Fibroblast of skin of scalp (primary cell): ENCODE data around the gene C19orf47. TPM values are rescaled to one million over a fixed set of nuclear protein-coding genes. Genes with fewer than 3 reads are reported as not detected.

Source experiments
- DNase-seq: peaks from one replicate; pipeline ENCODE4 v3.0.0-alpha.2; 2013
- polyA plus RNA-seq, 2 experiments: library from polyadenylated mRNA; unstranded; fragments of 120-200 nt; gene quantifications; one replicate each; pipeline ENCODE4 v1.2.1, GENCODE V29; 2013; ENCODE audit not compliant: insufficient read length in 2 of 2

The C19orf47 gene, protein sequence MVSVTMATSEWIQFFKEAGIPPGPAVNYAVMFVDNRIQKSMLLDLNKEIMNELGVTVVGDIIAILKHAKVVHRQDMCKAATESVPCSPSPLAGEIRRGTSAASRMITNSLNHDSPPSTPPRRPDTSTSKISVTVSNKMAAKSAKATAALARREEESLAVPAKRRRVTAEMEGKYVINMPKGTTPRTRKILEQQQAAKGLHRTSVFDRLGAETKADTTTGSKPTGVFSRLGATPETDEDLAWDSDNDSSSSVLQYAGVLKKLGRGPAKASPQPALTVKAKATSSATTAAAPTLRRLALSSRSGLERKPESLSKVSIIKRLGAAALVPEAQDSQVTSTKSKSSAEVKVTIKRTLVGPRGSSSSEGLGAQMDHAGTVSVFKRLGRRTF
- polyA plus RNA-seq (2013, experiment 1 of 2; ENCODE audit: insufficient read length): 15.1 TPM
- 13.3 TPM for polyA plus RNA-seq (2013, experiment 2 of 2; ENCODE audit: insufficient read length)

GRCh38 chr19:40348125-40348913 lies at the start of gene C19orf47, which contains the start of gene PLD3:
Gene C19orf47 (minus strand): TSS chr19:40348397. CDS start chr19:40341857, 6,540 bp downstream.
Gene PLD3 (plus strand): TSS chr19:40348695. CDS start chr19:40366484, 17,789 bp downstream.
- peak; percentile 99 for DNase-seq

DNA sequence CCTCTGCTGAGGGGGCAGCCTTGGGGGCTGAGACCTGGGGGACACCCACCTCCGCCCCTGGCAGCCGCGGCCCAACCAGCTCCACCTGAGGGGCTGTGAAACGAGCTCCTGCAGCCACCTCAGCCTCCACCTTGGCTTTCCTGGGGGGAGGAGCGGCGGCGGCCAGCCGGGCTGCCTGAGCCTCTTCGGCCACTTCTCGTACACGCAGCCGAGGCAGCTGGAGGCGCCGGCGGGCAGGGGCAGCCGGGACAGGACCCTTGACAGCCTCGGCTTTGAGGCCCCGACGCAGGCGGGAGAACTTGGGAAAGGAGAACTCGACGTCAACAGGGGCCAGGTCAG lies 49.3 kb upstream of the C19orf47 start:
- DNase-seq: no peak

DNA sequence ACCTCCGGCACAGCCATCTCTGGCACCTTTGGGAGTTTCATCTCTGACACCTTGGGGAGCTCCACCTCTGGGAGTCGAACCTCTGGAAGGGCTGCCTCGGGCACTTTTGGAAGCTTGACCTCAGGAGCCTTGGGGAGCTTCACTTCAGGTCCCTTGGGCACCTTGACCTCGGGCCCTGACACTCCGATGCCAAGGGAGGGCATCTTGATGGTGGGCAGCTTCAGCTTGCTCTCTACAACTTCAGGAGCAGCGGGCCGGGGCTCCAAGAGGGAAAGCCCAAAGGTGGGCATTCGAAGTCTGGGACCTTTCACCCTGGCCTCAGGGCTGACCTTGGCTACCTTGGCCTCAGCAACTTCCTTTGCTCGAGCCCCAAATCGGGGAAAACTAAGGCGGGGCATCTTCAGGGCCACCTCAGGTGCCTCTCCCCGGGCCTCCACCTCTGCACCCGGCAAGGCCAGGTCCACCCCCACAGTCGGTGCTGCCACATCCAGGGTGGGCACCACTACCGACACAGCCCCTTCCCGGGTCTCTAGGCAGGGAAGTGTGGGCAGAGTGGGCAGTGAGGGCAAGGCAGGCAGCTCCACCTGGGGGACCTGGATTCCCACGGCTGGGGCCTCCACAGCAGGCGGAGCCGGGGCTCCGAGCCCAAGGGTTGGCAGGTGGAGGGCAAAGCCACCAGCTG lies 48.8 kb upstream of the C19orf47 start:
- DNase-seq: no peak

DNA sequence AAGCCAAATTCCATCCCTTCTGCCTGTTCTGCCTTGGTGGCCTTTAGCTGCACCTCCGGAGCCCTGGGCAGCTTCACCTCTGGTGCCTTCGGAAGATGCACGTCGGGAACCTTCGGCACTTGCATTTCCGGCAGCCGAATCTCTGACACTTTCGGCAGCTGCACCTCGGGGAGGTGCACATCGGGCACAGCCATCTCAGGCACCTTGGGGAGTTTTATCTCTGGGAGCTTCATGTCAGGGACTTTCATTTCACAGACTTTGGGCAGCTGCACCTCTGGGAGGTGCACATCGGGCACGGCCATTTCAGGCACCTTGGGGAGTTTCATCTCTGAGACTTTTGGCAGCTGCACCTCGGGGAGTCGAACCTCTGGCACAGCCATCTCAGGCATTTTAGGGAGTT lies 47.8 kb upstream of the C19orf47 start:
- no peak for DNase-seq

DNA sequence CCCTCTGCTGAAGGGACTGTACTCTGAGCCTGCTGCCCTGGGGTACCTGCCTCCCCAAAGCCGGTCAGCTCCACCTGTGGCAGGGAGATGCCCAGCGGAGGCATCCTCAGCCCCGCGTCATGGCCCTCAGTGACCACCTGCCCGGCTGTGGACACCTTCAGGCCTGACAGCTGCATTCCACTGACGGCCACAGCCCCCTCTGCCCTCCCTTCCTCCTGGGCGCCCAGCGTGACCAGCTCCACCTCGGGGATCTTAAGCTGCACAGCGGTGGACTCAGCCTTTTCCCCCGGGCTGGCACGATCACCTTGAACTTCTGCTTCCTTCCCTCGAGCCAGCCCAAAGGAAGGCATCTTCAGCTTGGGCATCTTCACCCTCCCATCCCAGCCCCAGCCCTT lies 46.6 kb upstream of the C19orf47 start:
- no peak for DNase-seq

DNA sequence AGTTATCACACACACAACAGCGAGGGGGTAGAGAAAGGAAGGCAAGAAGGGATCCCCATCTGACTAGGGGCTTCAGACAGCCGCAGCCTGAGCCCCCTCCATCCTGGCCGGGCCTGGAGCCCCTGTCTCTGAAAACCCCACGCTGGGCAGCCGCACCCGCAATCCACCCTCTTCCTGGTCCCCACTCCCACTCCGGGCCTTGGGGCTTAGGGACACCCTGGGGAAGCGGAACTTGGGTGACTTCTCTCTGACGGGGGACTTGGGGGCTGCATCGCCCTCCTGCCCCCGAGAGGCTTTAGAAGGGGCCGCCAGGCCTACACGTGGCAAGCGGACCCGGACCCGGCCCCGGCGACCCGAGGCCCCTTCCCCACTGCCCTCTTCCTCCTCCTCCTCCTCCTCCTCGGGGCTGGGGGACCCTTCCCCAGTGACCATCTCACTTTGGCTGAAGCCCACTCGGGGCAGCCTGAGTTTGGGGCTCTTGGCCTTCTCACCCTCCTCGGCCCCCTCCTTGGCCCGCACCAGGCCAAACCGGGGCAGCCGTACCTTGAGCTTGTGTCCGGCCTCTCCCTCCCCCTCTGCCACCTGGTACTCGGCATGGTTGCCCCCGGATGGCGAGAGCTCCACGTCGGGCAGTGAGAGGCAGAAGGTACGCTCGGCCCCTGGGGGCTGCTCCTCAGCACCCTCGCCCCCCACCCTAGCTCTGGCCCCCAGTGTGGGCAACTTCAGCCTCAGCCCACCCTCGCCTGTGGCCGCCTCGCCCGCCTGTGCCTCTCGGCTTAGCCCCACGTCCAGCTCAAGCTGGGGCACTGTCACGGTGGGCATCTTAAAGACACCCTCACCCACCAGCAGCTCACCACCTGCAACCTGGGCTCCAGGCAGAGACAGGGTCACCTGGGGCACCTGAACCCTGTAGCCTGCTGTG lies 46.0 kb upstream of the C19orf47 start:
- no peak for DNase-seq

GRCh38 chr19:40392894-40393517 lies 44.8 kb upstream of the C19orf47 start:
- DNase-seq: no peak

GRCh38 chr19:40392123-40392522 lies 43.9 kb upstream of the C19orf47 start:
- no peak for DNase-seq

- DNase-seq: no peak
Measured at GRCh38 chr19:40390084-40390742, 42.0 kb upstream of the C19orf47 start, which contains the start of gene HIPK4. Gene HIPK4 (minus strand): TSS chr19:40390181. CDS start chr19:40389902, 279 bp downstream.

- DNase-seq: no peak
Measured at GRCh38 chr19:40389404-40390083, 41.3 kb upstream of the C19orf47 start.

- no peak for DNase-seq
Measured at GRCh38 chr19:40388481-40388880, 40.3 kb upstream of the C19orf47 start.

DNA sequence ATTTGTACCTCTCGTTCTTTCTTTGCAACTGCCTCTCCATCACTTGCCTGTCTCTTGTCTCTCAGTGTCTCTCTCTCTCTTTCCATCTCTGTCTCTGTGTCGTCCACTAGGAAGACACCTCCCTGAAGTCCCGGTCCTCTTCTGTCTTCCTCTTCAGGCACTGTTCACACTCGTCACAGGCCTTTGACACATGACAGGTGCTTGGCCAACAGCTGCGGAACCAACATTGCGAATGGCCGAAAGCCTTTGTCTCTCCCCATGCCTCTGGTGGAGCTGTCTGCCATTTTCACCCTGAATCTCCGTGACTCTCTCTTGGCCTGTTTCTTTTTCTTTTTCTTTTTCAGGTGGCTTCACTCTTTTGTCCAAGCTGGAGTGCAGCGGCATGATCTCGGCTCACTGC lies 39.0 kb upstream of the C19orf47 start:
- DNase-seq: no peak

DNA sequence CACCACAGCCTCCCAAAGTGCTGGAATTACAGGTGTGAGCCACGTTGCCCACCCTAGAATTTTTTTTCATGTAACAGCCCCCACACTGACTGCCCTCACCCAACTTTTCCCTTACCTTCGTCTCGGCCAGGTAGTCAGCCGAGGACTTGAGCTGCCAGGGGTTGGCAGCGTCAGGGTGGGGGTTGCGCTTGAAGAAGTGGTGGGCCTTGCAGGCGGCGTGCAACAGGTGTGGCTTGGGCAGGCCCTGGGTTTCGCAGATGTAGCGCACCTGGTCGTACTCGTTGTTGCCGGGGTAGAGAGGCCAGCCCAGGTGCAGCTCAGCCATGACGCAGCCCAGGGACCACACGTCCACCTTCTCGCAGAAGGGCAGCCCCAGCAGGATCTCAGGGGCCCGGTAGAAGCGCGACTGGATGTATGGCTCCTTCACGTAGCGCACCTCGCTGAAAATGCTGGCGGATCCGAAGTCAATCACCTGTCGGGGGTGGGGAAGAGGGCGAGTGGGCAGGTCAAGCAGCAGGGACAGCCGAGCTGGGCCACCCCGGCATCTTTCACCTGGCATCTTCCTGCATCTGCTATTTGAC lies 35.6 kb upstream of the C19orf47 start:
- DNase-seq: no peak

DNA sequence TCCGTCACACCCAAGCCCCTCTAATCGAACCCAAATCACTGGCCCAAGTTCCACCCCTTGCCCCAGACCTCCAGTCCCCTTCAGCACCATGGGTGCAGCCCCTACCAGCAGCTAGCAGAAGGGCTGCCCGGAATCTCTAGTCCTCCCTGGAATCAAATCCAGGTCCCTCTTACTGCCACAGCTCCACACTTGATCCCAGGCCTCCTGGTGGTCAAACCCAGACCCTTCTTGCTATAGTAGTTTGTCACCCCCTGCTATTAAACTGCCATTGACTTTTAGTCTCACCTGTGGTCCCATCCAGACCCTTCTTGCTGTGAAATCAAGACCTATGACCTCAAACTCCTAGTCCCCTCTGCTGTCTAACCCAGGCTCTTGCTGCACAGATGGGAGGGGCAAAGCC lies 33.1 kb upstream of the C19orf47 start:
- DNase-seq: no peak

GRCh38 chr19:40380199-40381037 lies 32.2 kb upstream of the C19orf47 start:
- no peak for DNase-seq

DNA sequence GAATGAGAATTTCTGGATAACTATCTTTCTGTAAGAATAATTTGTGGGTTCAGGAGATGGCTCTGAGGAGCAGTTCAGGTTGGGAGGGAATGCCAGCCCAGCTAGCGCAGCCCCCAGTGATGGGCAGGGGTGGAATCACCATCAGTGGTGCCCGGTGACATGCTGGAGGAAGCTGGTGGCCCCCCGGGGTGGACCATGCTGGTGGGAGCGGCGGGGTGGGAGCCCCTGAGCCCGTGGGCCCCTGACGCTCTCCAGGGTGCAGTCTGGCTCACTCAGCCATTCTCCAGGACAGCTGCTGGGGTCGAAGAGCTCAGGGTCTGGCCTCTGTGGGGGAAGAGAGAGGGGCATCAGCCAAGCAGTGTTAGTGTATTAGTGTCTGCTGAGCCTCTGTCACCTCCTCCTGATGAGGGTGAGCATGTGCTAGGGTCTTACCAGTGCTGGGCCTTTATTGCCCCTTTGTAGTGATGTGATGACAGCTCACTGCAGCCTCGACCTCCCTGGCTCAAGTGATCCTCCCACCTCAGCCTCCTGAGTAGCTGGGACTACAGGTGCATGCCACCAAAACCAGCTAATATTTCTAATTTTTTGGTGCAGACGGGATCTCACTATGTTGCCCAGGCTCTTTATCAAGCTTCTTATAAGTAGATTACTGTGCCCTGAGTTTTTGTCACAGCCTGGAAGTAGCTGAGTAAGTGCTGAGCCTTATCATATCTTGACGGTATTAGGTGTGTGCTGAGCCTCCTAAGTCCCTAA lies 31.4 kb upstream of the C19orf47 start:
- DNase-seq: no peak

- DNase-seq: no peak
Measured at GRCh38 chr19:40378509-40378908, 30.3 kb upstream of the C19orf47 start.

GRCh38 chr19:40377876-40378385 lies 29.7 kb upstream of the C19orf47 start:
- no peak for DNase-seq
